GM19452 (cell line): ENCODE results near the gene ZNF219.

Experiments used
- ATAC-seq: cut with Tn5 transposase; IDR thresholded peaks from one replicate; pipeline ENCODE4 v1.9.1; 2021; ENCODE audit not compliant: unreplicated experiment

ZNF219 gene

GRCh38 chr14:21098076-21098891, at the start of gene ZNF219:
TSS of gene ZNF219 (minus strand) at chr14:21098655. CDS start at chr14:21093591, 5,064 bp downstream.
- no peak for ATAC-seq

GRCh38 chr14:21145437-21145836, 47.0 kb upstream of the ZNF219 start:
- ATAC-seq, result no peak

GRCh38 chr14:21142357-21142756, 43.9 kb upstream of the ZNF219 start:
- ATAC-seq, result no peak

- no peak for ATAC-seq
Measured at GRCh38 chr14:21136024-21136423, 37.6 kb upstream of the ZNF219 start.

DNA sequence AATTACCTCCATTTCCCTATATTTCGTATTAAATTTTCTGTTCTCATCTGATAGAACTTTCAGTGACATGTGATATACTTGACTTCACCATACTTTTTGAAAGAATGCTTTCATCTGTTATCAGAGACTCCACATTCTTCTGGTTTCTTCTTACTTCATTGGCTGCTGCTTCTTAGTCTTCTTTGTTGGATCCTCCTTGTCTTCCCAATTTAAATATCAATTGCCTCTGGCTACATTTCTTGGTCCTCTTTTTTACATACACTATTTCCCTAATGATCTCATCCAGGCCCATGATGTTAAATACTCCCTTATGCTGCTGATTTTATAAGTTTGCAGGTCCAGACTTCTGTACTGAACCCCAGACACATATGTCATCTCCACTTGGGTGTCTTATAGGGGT, 35.4 kb upstream of the ZNF219 start:
- ATAC-seq, result no peak

DNA sequence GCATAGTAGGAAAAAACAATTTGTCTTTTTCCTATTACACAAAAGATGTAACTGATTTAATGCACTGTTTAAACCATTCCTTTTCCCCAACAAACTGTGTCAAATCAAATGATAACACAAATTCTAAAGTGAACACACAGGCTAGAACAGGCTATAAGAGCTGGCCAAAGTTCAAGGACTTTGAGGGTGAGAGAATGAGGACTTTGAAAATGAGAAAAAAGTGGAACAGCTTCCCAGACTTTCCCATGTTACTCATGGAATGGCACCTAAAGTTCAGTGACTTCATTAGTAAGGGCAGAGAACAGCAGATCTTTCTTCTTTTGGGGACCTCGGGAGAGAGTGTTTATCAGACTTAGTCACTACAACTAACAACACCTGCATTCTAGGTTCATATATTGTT, 25.0 kb upstream of the ZNF219 start:
- no peak for ATAC-seq

DNA sequence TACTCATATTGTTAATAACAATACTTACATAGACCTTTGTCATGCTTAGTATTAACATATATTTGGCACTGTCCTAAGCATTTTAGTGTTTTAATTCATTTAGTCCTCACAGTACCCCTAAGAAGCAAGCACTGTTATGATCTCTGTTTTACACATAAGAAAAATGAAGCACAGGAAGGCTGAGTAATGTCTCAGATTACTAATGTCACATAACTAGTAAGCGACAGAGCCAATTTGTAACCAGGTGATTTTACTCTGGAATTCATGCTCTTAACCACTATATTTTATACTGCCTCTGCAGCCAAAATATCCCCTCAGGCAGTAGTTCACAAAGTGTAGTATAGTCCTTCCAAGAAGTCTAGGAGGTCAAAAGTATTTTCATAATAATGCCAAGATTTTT, 22.7 kb upstream of the ZNF219 start:
- ATAC-seq, result no peak

GRCh38 chr14:21120686-21121085, 22.2 kb upstream of the ZNF219 start:
- no peak for ATAC-seq

- ATAC-seq, result no peak
Measured at GRCh38 chr14:21118933-21119332, 20.5 kb upstream of the ZNF219 start.

- ATAC-seq, result no peak
Measured at GRCh38 chr14:21113369-21113768, 14.9 kb upstream of the ZNF219 start.

DNA sequence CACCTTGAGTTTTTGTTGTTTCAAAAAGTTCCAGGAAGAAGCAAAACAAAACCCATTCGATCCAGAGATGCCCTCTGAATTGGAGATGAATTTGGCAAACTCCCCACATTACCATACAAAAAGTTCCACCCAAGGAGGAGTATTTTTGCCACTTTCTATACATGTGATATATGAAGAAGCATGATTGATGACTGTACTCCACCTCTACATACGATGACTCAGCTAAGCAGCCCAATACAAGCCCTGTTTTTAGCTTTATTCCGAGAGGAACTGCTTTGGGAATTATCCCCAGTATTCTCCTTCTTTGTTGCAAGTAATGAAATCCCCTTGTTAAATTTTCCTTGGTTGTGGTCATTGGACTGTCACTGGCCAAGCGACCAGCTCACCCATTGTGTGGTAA, 13.8 kb upstream of the ZNF219 start:
- no peak for ATAC-seq

GRCh38 chr14:21109377-21110138, 11.1 kb upstream of the ZNF219 start:
- ATAC-seq, result no peak

DNA sequence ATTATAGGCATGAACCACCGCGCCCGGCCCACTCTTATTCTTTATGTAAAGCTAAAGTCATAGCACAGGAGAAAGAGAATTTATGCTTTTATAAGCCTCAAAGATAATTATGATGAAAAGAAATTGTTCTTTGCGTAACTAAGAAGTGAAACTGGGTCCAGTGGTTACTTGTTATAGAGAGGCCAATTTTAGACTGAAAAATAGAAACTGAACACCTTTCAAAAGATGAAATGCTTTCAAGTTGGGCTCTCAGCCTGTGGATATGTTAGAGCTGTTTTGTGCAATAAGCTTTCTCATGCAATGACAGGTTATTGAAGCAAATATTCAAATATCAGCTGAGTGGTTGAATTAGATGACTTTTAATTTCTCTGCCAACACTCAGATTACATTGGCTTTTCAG, 10.3 kb upstream of the ZNF219 start:
- ATAC-seq, result no peak

GRCh38 chr14:21107283-21107800, 8.9 kb upstream of the ZNF219 start:
- ATAC-seq, result no peak

GRCh38 chr14:21106498-21107282, 8.2 kb upstream of the ZNF219 start:
- ATAC-seq, result no peak

- no peak for ATAC-seq
Measured at GRCh38 chr14:21106176-21106497, 7.7 kb upstream of the ZNF219 start.

DNA sequence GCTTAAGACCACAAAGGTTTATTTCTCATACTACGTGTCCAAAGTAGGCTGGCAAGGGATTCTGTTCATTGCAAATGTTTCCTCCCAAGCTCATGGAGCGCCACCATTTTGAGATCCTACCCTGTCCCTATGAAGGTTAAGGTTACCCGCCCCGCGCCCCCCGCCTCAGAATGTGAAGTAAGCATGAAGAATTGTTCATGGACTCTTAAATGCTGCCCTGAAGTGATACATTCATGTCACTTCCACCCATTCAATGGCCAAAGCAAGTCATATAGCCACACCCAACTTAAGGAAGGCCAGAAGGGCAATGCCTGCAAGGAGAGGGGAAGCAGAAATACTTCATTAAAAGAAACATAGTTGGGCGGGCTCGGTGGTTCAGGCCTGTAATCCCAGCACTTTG, 6.6 kb upstream of the ZNF219 start:
- no peak for ATAC-seq

GRCh38 chr14:21104448-21105060, 6.1 kb upstream of the ZNF219 start:
- peak; percentile 39 for ATAC-seq

GRCh38 chr14:21103710-21104447, 5.4 kb upstream of the ZNF219 start:
- ATAC-seq, result peak; percentile 92

- ATAC-seq, result no peak
Measured at GRCh38 chr14:21103411-21103709, 4.9 kb upstream of the ZNF219 start.
